ENCODE data around the gene SUCNR1.
"Not testable (repeated sequence)": the region's sequence is repeated elsewhere in the genome, so short reads cannot be mapped to it uniquely, and the experiment has no call there.

SUCNR1 gene

DNA sequence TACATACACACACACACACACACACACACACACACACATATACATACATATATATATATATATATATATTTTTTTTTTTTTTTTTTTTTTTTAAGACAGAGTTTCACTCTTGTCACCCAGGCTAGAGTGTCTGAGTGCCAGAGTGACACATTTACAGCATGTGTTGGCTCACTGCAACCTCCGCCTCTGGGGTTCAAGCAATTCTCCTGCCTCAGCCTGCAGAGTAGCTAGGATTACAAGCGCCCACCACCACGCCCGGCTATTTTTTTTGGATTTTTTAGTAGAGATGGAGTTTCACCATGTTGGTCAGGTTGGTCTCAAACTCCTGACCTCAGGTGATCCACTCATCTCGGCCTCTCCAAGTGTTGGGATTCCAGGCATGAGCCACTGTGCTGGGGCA is 636 bp downstream of the SUCNR1 start:
- DNase-seq = not testable (repeated sequence)

DNA sequence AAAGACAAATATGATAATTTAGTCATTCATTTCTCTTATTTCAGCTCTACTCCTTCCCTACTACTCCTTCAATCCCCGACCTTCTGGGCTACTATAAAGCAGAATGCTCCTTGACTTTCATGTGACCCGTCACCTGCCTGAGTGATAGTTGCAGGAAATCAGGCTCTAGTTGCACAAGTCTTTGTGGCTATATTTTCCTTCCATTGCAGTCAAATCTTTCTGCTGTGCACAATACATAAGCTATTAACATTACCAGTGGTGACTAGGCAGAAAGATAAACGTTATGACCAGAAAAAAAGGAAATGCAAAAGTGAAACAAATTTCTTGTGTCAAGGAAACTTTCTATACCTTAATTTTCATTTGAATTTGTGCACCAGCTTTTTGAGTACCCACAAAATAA is 2.3 kb downstream of the SUCNR1 start:
- DNase-seq = no peak

DNA sequence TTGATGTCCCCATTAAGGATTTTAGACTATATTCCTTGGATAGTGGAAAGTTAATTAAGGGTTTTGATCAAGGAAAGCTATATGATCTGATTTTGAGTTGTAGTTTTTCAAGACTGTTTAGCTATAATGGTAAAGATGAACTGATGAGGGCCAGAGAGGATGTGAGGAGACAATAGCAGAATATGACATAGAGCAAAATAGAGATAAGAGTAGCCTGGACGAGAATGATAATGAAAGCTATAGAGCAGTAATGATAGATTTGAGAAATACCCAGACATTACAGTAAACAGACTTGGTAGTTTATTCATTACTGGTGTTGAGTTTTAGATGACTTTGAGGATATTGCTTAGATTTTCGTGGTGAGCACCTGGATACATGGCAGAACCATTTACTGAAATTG is 3.8 kb downstream of the SUCNR1 start:
- no peak for DNase-seq

DNA sequence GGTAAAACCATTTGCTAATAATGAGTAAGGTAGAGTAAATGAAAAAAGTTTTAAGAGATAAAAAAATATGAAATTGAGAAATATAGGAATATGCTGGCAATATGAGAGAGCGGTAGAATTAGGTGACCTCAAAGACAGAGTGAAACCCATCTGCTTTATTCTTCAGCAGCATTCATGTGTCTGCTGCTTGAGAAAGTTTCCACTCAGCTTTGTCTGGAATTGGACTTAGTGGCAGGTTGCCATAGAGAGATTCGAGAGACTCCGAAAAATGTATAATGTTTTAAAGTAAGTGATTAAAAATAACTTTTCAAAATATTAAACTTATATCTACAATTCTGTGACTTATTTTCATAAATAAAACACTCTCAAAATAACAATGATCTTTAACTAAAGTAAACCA is 5.0 kb downstream of the SUCNR1 start:
- DNase-seq = no peak

DNA sequence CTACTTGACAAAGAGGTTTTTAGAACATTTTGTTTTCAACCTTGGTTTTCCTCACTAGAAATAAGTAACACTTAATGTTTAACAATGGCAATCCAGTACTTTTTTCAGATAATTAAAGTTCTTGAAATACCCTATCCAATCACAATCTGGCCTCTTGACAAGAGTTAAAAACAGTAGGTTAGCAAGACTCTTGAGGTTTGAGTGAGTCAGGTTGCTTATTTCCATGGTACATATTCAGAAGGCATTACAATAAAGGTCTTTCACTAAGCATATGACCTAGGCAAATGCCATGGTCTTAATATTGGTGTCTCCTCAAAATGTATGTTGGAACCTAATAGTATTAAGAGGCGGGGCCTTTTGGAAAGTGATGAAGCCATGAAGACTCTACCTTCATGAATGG is 5.6 kb downstream of the SUCNR1 start:
- DNase-seq = no peak

DNA sequence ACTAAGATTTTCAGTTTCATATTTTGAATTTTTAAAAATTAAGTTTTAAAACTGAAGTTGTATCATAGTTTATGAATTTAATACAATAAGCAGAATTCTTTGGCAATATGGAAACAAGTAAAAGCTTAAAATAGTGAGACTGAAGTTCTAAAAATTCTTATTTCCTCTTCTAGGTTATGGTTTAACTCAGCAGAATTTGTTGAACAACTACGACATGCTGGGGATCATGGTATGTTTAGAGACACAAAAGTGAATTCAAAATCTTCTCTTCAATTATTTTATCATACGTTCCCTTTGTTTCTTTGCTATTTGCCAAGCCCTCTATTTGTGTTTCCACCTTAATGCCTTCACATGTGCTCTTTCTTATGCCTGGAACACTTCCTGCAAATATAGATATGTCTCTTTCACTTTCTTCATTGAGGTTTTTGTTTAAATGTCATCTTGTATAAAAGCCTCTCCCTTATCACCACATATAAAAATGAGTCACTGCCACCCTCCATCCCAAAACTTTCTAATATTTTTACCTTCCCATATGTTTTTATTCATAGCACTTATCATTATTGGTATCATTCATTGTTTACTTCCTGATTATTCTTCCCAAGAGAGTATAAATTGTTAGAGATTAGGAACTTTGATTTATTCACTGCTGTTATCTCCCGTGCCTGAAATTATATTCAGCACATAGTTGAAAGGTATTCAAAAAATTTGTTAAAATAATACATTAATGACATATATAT is 6.4 kb downstream of the SUCNR1 start:
- no peak for DNase-seq

DNA sequence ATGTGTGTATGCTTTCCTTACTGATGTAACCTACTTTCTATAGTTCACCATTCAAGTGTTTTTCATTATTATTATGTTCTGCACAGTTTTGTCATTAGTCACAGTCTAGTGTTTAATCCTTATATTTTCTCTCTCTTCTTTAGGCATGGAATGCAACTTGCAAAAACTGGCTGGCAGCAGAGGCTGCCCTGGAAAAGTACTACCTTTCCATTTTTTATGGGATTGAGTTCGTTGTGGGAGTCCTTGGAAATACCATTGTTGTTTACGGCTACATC is 6.9 kb downstream of the SUCNR1 start:
- no peak for DNase-seq

DNA sequence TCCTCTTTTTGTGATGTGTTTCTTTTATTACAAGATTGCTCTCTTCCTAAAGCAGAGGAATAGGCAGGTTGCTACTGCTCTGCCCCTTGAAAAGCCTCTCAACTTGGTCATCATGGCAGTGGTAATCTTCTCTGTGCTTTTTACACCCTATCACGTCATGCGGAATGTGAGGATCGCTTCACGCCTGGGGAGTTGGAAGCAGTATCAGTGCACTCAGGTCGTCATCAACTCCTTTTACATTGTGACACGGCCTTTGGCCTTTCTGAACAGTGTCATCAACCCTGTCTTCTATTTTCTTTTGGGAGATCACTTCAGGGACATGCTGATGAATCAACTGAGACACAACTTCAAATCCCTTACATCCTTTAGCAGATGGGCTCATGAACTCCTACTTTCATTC is 7.7 kb downstream of the SUCNR1 start:
- no peak for DNase-seq

DNA sequence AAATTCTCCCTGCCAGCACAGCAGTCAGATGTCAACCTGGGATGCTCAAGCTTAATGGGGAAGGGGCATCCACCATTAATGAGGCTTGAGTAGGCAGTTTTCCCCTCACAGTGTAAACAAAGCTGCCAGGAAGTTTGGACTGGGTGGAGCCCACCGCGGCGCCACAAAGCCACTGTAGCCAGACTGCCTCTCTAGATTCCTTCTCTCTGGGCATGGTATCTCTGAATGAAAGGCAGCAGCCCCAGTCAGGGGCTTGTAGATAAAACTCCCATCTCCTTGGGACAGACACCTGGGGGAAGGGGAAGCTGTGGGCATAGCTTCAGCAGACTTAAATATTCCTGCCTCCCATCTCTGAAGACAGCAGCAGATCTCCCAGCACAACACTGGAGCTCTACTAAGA is 12.0 kb downstream of the SUCNR1 start:
- DNase-seq = not testable (repeated sequence)

DNA sequence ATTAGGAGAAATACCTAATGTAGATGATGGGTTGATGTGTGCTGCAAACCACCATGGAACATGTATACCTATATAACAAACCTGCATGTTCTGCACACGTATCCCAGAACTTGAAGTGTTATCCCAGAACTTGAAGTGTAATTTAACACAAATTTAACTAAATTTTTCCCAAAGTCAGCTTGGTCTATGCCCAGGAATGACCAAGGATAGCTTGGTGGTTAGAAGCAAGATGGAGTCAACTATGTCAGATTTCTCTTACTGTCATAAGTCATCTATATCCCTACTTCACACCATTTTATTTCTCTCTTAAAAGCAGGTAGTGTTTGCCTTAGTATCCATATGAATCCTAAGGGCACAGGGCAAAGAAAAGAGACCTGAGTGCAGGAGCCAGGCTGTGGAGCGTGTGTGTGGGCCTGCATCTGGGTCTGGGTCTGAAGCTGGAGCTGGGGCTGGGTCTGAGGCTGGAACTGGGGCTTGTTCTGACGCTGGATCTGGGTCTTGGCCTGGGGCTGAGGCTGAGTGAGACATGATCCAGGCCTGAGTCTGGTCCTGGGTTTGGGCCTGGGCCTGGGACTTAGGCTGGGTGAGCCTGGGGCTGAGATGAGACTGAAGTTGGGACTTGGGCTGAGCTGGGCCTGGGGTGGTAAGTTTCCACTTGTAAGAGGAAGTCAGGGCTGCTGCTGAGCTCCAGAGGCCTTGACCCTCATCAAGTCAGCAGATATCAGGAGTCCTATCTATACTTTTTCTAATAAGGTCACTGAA is 14.2 kb downstream of the SUCNR1 start:
- DNase-seq = not testable (repeated sequence)

DNA sequence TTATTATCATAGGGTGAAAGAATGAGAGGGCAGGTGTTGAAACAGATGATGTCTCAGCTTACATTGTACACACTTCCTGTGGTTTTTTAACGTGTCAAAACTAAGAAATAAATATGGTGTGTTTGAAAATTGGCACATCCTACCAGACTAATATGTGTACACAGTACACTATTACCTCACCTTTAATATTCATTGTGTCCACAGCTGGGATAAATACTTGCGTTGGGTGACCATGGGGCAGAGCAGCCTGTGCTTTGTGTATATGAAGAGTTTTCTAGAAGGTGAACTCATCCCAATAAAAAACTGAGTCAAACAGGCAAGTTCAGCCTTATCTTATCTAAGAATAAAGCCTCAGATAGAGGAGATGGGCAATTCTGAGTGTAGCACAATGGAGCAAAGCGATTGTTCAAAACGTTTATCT is 17.3 kb downstream of the SUCNR1 start:
- DNase-seq = peak; percentile 70

DNA sequence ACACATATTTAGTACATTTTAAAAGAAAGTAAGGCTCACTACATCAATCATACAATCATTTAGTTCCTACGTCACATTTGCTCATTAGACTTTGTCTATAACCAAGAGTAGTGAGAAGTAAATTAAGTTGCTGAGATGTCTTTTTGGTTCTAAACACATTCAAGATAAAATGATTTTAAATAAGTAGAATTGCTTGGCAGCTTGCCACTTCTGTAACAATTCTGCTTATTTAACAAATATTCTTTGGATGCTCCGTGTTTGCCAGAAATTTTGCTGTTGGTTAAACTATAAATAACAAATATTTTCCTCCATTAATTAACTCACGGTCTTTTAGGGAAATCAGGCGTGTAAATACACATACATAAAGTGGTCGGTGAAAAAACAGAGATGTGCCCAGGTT is 18.3 kb downstream of the SUCNR1 start:
- no peak for DNase-seq

DNA sequence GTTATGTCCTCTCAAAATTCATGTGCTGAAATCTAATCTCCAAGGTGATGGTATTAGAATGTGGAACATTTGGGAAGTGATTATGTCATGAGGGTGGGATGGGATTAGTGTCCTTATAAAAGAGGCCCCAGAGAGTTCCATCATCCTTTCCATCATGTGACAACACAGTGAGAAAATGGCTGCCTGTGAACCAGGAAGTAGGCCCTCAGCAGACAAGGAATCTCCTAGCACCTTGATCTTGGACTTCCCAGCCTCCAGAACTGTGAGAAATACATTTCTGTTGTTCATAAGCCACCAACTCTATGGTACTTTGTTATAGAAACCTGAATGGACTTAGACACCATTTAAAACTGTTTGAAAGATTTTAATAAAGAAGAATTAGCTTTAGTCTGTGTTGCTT is 20.8 kb downstream of the SUCNR1 start:
- DNase-seq = no peak

DNA sequence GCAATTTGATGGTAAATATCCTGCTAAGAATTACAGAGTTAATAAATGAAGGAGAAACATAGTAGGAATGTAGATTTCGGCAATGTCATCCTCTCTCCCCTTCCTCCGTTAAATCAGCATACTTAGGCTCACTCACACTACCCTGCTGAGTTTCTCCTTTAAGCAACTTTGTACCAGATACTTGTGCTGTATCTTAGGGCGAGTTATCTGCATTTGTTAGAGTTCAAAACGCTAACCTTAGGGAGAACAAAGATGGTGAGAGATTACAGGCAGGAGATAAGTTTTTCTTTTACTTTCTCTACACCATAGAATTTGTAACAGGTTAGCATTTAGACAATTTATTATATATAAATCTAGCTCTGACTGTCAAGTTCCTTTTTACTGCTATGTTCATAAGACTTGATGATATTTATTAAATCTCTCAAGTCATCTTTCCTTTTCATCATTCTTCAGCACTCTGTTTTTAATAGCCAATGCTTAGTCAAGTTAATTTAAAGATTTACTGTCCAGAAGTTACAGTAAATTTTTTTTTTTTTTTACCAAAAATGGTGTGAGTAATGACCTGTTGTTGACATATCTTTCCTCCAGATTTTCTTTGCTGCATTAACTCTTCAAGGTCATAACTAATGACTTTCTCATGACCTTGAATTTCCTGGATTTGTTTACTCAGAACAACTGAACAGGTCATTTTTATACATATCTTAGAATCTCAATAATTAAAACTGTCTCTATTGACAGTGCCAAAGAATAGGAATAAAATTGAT is 22.2 kb downstream of the SUCNR1 start:
- no peak for DNase-seq

DNA sequence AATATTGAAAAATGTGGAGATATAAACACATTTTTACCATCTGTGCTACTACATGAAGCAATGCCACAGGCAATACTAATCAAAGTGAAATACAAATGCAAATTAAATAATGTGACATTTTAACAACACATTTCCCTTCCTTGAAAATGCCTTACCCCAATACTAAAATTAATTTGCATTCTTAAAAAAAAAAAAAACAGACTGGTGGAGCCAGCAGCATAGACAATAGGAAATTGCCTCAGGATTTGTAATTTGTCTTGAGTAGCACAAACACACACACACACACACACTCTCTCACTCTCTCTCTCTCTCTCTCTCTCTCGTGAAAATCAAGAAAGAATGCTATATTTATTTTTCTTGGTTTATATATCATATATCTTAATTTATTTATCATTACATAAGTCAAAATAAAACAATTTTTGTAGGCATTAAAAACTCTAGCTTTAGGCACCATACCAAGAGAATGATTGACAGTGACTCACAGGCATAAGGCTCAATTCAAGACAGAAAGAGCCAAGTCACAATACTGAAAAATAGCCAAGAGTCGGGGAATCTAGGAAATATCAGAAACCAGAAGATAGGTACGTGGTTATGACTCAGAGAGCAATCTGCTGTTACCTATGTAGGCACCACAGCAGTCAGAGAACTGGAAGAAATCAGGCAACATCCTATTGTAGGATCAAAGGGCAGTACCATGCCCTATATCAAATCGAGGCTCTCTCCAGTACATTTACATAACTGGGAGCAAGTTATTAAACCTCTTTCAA is 23.0 kb downstream of the SUCNR1 start:
- no peak for DNase-seq

DNA sequence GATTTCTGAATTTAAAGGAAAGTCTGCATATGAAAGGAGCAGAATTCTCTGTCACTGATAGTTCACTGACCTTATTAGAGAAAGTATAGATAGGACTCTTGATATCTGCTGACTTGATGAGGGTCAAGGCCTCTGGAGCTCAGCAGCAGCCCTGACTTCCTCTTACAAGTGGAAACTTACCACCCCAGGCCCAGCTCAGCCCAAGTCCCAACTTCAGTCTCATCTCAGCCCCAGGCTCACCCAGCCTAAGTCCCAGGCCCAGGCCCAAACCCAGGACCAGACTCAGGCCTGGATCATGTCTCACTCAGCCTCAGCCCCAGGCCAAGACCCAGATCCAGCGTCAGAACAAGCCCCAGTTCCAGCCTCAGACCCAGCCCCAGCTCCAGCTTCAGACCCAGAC is 24.7 kb downstream of the SUCNR1 start:
- DNase-seq = not testable (repeated sequence)

DNA sequence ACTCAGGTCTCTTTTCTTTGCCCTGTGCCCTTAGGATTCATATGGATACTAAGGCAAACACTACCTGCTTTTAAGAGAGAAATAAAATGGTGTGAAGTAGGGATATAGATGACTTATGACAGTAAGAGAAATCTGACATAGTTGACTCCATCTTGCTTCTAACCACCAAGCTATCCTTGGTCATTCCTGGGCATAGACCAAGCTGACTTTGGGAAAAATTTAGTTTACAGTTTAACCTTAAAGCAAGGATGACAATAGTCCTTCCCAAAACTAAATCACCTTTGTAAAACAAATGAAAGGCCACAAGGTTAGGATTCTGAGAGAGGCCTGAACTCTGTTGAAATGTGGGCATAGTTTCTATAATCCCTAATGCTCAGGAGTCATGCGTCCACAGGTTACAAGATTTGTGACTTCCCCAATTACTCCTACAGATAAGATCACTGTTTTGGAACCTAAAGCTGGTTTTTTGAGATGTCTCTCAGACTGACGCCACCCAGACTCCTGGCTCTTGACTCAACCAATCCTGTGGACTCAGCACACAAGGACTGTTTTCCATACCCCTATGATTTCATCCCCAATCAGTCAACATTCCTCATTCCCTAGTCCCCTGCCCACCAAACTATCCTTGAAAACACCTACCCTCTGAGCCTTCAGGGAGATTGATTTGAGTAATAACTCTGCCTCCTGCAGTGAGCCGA is 25.3 kb downstream of the SUCNR1 start:
- not testable (repeated sequence) for DNase-seq

DNA sequence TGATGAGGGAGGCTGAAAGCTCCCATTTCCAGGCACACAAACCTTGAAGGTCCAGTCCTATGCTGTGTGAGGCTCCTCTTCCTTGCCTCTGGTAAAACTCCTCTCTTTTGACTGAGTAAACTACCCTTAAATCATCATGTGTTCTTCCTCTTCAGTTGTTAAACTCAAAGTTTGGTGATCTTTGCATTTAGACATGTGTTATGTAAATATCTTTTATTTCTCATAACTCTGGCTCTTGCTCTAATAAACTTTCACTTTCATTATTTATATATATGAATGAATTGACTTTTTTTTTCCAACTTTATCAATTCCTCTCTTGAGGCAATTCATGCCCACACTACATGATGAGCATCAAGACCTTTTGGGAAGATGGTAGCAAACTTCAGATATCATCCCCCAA is 26.6 kb downstream of the SUCNR1 start:
- DNase-seq = no peak

DNA sequence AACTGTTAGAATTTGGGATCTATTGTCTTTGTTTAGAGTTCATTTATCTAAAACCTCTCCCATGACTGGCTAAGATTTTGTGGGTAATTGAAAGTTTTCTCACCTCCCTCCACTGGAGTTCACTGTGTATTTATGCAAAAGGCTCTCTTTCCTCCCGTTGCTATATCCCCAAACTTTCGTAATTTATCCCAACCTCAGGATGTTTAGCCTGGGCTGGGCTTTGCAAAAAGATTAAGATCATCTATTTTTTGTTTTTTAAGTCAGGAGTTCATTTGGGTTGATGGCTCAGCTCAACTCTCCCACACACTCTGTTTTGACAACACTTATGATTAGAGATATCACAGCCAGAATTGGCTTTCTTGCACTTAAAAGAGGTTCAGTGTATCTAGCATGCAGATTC is 27.0 kb downstream of the SUCNR1 start:
- no peak for DNase-seq

DNA sequence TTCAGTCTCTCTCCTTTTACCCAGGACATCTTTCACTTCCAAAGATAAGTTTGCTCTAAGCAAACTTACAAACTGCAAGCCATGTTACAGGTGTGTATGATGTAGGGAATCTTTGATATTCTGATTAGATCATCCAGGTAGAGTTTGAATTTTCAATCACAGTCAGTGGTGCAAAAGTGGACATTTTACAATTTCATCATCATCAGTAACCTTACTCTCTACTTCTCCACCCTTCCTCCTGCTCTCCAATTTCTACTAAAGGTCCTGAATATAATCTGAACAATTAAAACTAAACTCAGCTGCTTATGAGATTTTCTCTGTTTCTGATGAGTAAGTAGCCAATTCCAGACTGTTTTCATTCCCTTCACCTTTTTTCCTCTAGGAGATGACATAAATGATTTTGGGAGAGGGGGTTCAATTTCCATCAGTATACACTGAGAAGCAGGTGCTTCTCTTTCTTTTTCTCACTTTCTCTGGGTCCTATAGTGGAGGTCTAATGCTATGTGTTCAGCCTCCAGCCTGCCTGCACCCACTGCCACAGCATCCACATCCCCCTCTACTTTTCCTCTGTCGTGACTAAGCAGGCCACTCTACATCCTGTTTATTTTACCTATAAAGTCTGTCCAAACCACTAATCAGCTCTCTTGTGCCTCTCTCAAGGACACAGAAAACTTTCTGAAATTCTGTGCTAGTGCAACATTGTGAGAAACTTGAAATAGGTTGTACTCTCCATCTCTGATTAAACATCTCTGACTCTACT is 27.6 kb downstream of the SUCNR1 start:
- no peak for DNase-seq

DNA sequence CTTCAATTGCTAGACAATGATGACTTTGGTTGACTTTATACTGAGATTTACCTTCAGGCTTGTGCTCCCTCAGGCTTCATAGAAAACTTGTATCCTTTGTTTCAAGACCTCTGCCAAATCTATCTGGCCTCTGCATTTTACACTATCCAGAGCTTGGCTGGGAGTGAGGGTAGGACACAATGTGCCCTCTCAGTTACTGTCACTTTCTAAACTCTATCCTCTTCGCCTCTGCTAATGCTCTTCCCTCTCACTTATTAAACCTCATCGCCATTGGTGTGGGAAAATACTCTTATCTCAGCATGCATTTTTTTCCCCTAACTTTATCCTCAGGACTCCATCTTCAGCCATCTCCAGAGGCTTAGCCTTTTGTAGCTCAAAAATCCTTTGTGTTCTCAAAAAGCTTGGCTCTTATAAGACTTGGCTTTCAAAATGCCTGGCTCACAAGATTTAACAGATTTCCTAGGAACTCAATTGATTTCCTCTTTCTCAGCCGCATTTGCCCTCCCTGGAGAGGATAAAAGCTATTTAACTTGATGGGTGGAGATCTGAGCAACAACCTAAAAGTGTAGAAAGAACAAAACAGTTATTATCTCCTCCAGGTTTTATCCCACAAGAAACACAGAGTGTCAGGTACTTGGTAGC is 28.3 kb downstream of the SUCNR1 start:
- DNase-seq = no peak
